Naive thymus-derived CD4-positive, alpha-beta T cell (primary cell): ENCODE data around the gene MIOS. TPM values are rescaled to one million over a fixed set of nuclear protein-coding genes. Genes with fewer than 3 reads are reported as not detected.
A peak's percentile ranks its signal among the peaks of the same experiment; 100 is the strongest.

Experiments
- ATAC-seq: fragments of 150-1000 bp; cut with Tn5 transposase; 2 replicates; pipeline ENCODE4 v1.10.0; 2021; ENCODE audit warnings: mild to moderate bottlenecking, moderate library complexity
- CTCF ChIA-PET: fragments of 350-600 bp; sonication (Branson Sonifier 250); formaldehyde crosslinking; loops from one replicate; lab custom pipeline; 2021; ENCODE audit warnings: antibody characterized with exemption; lab: Charles Lee
- POLR2A ChIA-PET: fragments of 350-600 bp; sonication (Branson Sonifier 250); formaldehyde crosslinking; loops from one replicate; lab custom pipeline; 2021; ENCODE audit warnings: antibody characterized with exemption, inconsistent platforms; lab: Charles Lee
- DNase-seq, 9 donors: peaks; one replicate each; pipeline versions ENCODE4 v3.0.0 to v3.0.0-alpha.2; 2020 to 2022; ENCODE audit warnings: mixed read lengths in 1 of 9
- H3K27ac ChIP-seq: one replicate; pipeline ENCODE4 v1.7.0; 2013; ENCODE audit warnings: mild to moderate bottlenecking, low read depth, low read length, moderate library complexity
- H3K27me3 ChIP-seq, 2 donors: one replicate each; pipeline ENCODE4 v1.7.0; 2013; ENCODE audit warnings: low read length in 2 of 2, mild to moderate bottlenecking in 2 of 2, moderate library complexity in 2 of 2; ENCODE audit not compliant: control insufficient read depth in 2 of 2, insufficient read depth in 2 of 2
- H3K36me3 ChIP-seq, 3 experiments: 1 replicate in 2 of 3; 2 replicates in 1 of 3; pipeline ENCODE4 v1.7.0; 2013; ENCODE audit warnings: low read length in 3 of 3, mild to moderate bottlenecking in 3 of 3, moderate library complexity in 1 of 3; ENCODE audit not compliant: insufficient read depth in 3 of 3, control insufficient read depth in 2 of 3
- H3K4me1 ChIP-seq, 2 donors: one replicate each; pipeline ENCODE4 v1.7.0; 2013; ENCODE audit warnings: low read length in 2 of 2, mild to moderate bottlenecking in 2 of 2, moderate library complexity in 1 of 2; ENCODE audit not compliant: control insufficient read depth in 2 of 2, insufficient read depth in 2 of 2
- H3K4me3 ChIP-seq: 2 replicates; pipeline ENCODE4 v1.7.0; 2013; ENCODE audit warnings: mild to moderate bottlenecking, low read length
- H3K9me3 ChIP-seq, 3 experiments: 1 replicate in 2 of 3; 2 replicates in 1 of 3; pipeline ENCODE4 v1.7.0; 2013; ENCODE audit warnings: low read length in 3 of 3; ENCODE audit not compliant: control insufficient read depth in 2 of 3
- H3K27ac Mint-ChIP-seq, 9 donors: one replicate each; pipeline ENCODE4 v1.8.0; 2020 to 2022; ENCODE audit warnings: mixed read lengths in 9 of 9, mild to moderate bottlenecking in 8 of 9, moderate library complexity in 5 of 9, inconsistent platforms in 2 of 9
- H3K27me3 Mint-ChIP-seq, 5 donors: one replicate each; pipeline ENCODE4 v1.8.0; 2021 to 2022; ENCODE audit warnings: mixed read lengths in 5 of 5, mild to moderate bottlenecking in 1 of 5
- H3K36me3 Mint-ChIP-seq, 5 donors: one replicate each; pipeline ENCODE4 v1.8.0; 2020 to 2022; ENCODE audit warnings: mixed read lengths in 5 of 5, mild to moderate bottlenecking in 3 of 5, inconsistent platforms in 1 of 5
- H3K4me1 Mint-ChIP-seq, 7 donors: one replicate each; pipeline ENCODE4 v1.8.0; 2020 to 2022; ENCODE audit warnings: mixed read lengths in 7 of 7, mild to moderate bottlenecking in 3 of 7, inconsistent platforms in 1 of 7
- H3K4me3 Mint-ChIP-seq, 10 donors: one replicate each; pipeline ENCODE4 v1.8.0; 2020 to 2022; ENCODE audit warnings: mild to moderate bottlenecking in 10 of 10, mixed read lengths in 10 of 10, moderate library complexity in 6 of 10, inconsistent platforms in 2 of 10
- H3K9me3 Mint-ChIP-seq, 11 donors: one replicate each; pipeline ENCODE4 v1.8.0; 2020 to 2022; ENCODE audit warnings: mixed read lengths in 11 of 11, mild to moderate bottlenecking in 4 of 11, inconsistent platforms in 1 of 11, moderate library complexity in 1 of 11
- intact Hi-C, 2 donors: fragments of 100-400 bp; cut with micrococcal nuclease; formaldehyde crosslinking; loops; one replicate each; pipeline ENCODE4 v1.15.1; 2023
- polyA plus RNA-seq, 2 donors: library from polyadenylated mRNA; unstranded; fragments of 300-500 nt; fragmentation: Illumina TruSeq; gene quantifications; one replicate each; pipeline ENCODE4 v1.2.3, GENCODE V29; 2021
- total RNA-seq, 6 experiments: library from RNA in 5 of 6; stranded (reverse) in 5 of 6; gene quantifications; 1 replicate in 5 of 6; 2 replicates in 1 of 6; pipeline ENCODE4 v1.2.3 and lab custom pipeline; 2021 to 2026

The MIOS gene
- total and polyA plus RNA-seq, 7 experiments from 2014 or later = 15.6 to 31.7 (median 27.5) TPM

GRCh38 chr7:7596176-7596575 is 29.5 kb downstream of the MIOS start:
- Mint-ChIP-seq H3K9me3 (peaks cover 0 to 14% (median 0%) of the 10 kb centered on the region in 11 donors), H3K27me3 (no peaks in the 10 kb centered on the region), H3K4me1 (no peaks in the 10 kb centered on the region), H3K36me3 (peaks cover 0 to 42% (median 19%) of the 10 kb centered on the region in 5 donors), H3K4me3 (no peak overlapping the region), H3K27ac (no peak overlapping the region)
- Histone ChIP-seq H3K4me3 (no peak overlapping the region), H3K36me3 (peaks cover 0 to 12% (median 0%) of the 10 kb centered on the region in 3 experiments), H3K27me3 (no peaks in the 10 kb centered on the region), H3K27ac (no peak overlapping the region), H3K9me3 (no peaks in the 10 kb centered on the region), H3K4me1 (peaks cover 0 to 3% of the 10 kb centered on the region in 2 donors)
- DNase-seq = no peak
- intact Hi-C loops = loop anchor here (5.0 kb wide), 3 partner anchors 41 to 701 kb away; no protein-coding TSS in a partner anchor
- POLR2A ChIA-PET = interaction anchor here (1.0 kb wide), 1 partner anchor 402 kb away, joined by 3 read pairs; no protein-coding TSS in a partner anchor
- peak; percentile 45 for ATAC-seq
- CTCF ChIA-PET = interaction anchor here (1.0 to 4.2 kb wide), 9 partner anchors 44 to 700 kb away, joined by 3 to 24 read pairs (median 7); partner anchors contain the start of gene UMAD1

- H3K27me3 Mint-ChIP-seq = no peaks in the 10 kb centered on the region
- no peak overlapping the region for H3K4me3 Mint-ChIP-seq
Measured at GRCh38 chr7:7607010-7607409, 40.3 kb downstream of the MIOS start.

GRCh38 chr7:7609330-7609729 is 42.6 kb downstream of the MIOS start:
- Histone ChIP-seq H3K4me1 (no peaks in the 10 kb centered on the region), H3K36me3 (peaks cover 0 to 4% (median 4%) of the 10 kb centered on the region in 3 experiments), H3K4me3 (no peak overlapping the region), H3K27ac (no peak overlapping the region), H3K27me3 (no peaks in the 10 kb centered on the region), H3K9me3 (no peaks in the 10 kb centered on the region)
- H3K4me1 Mint-ChIP-seq = no peaks in the 10 kb centered on the region
- H3K4me3 Mint-ChIP-seq = no peak overlapping the region
- POLR2A ChIA-PET = no interaction called here
- no peaks in the 10 kb centered on the region for H3K27me3 Mint-ChIP-seq
- no peak overlapping the region for H3K27ac Mint-ChIP-seq
- H3K9me3 Mint-ChIP-seq = no peaks in the 10 kb centered on the region
- CTCF ChIA-PET = no interaction called here
- intact Hi-C loops = no loop called here
- ATAC-seq = no peak
- no peak for DNase-seq
- H3K36me3 Mint-ChIP-seq = peaks cover 0 to 10% (median 8%) of the 10 kb centered on the region in 5 donors

More at GRCh38 chr7:7607010-7607409, 40.3 kb downstream of the MIOS start:
- H3K4me1 Mint-ChIP-seq = no peaks in the 10 kb centered on the region
- H3K27ac ChIP-seq = no peak overlapping the region
- DNase-seq = no peak
- no peak overlapping the region for H3K27ac Mint-ChIP-seq
- ATAC-seq = no peak
- H3K36me3 Mint-ChIP-seq = peaks cover 0 to 14% (median 8%) of the 10 kb centered on the region in 5 donors
- H3K9me3 ChIP-seq = no peaks in the 10 kb centered on the region
- CTCF ChIA-PET = no interaction called here
- no peaks in the 10 kb centered on the region for H3K9me3 Mint-ChIP-seq
- no peak overlapping the region for H3K4me3 ChIP-seq
- intact Hi-C loops = no loop called here
- H3K4me1 ChIP-seq = no peaks in the 10 kb centered on the region
- POLR2A ChIA-PET = no interaction called here
- peaks cover 0 to 4% (median 4%) of the 10 kb centered on the region in 3 experiments for H3K36me3 ChIP-seq
- no peaks in the 10 kb centered on the region for H3K27me3 ChIP-seq

GRCh38 chr7:7612519-7612918 is 45.8 kb downstream of the MIOS start:
- Mint-ChIP-seq H3K27ac (no peak overlapping the region), H3K4me3 (no peak overlapping the region), H3K4me1 (peaks cover 0 to 12% (median 6%) of the 10 kb centered on the region in 7 donors), H3K27me3 (no peaks in the 10 kb centered on the region), H3K9me3 (no peaks in the 10 kb centered on the region), H3K36me3 (peaks cover 0 to 8% (median 5%) of the 10 kb centered on the region in 5 donors)
- intact Hi-C loops = no loop called here
- Histone ChIP-seq H3K36me3 (peaks cover 0 to 4% (median 0%) of the 10 kb centered on the region in 3 experiments), H3K27ac (no peak overlapping the region), H3K4me1 (no peaks in the 10 kb centered on the region), H3K4me3 (no peak overlapping the region), H3K9me3 (no peaks in the 10 kb centered on the region), H3K27me3 (no peaks in the 10 kb centered on the region)
- no peak for ATAC-seq
- POLR2A ChIA-PET = no interaction called here
- CTCF ChIA-PET = no interaction called here
- no peak for DNase-seq

GRCh38 chr7:7613210-7613609 is 46.5 kb downstream of the MIOS start:
- Mint-ChIP-seq H3K27ac (no peak overlapping the region), H3K36me3 (peaks cover 0 to 4% (median 0%) of the 10 kb centered on the region in 5 donors), H3K9me3 (no peaks in the 10 kb centered on the region), H3K4me1 (peaks cover 0 to 17% (median 11%) of the 10 kb centered on the region in 7 donors), H3K4me3 (no peak overlapping the region), H3K27me3 (no peaks in the 10 kb centered on the region)
- Histone ChIP-seq H3K4me3 (no peak overlapping the region), H3K9me3 (no peaks in the 10 kb centered on the region), H3K27me3 (no peaks in the 10 kb centered on the region), H3K4me1 (no peaks in the 10 kb centered on the region), H3K27ac (no peak overlapping the region), H3K36me3 (peaks cover 0 to 4% (median 0%) of the 10 kb centered on the region in 3 experiments)
- no peak for ATAC-seq
- no peak for DNase-seq
- CTCF ChIA-PET = no interaction called here
- intact Hi-C loops = no loop called here
- POLR2A ChIA-PET = interaction anchor here (0.5 kb wide), 1 partner anchor 14 kb away, joined by 3 read pairs; no protein-coding TSS in a partner anchor

- H3K4me3 Mint-ChIP-seq = no peak overlapping the region
- Histone ChIP-seq H3K4me3 (no peak overlapping the region), H3K9me3 (no peaks in the 10 kb centered on the region), H3K27ac (no peak overlapping the region), H3K27me3 (no peaks in the 10 kb centered on the region), H3K36me3 (peaks cover 0 to 4% (median 0%) of the 10 kb centered on the region in 3 experiments), H3K4me1 (no peaks in the 10 kb centered on the region)
- H3K27ac Mint-ChIP-seq = no peak overlapping the region
- peaks cover 0 to 3% (median 0%) of the 10 kb centered on the region in 5 donors for H3K36me3 Mint-ChIP-seq
- ChIA-PET CTCF (no interaction called here), POLR2A (interaction anchor here (0.6 to 0.8 kb wide), 2 partner anchors 49 to 1577 kb away, joined by 3 to 8 read pairs; no protein-coding TSS in a partner anchor)
- DNase-seq (no peak), ATAC-seq (no peak)
- peaks cover 0 to 5% (median 0%) of the 10 kb centered on the region in 5 donors for H3K27me3 Mint-ChIP-seq
- H3K4me1 Mint-ChIP-seq = peaks cover 0 to 24% (median 13%) of the 10 kb centered on the region in 7 donors
- intact Hi-C loops = no loop called here
- H3K9me3 Mint-ChIP-seq = no peaks in the 10 kb centered on the region
Measured at GRCh38 chr7:7614018-7614741, 47.5 kb downstream of the MIOS start.
